HG03342 (cell line): Measurements from ENCODE around the gene RND2.
"Not testable (repeated sequence)": the region's sequence is repeated elsewhere in the genome, so short reads cannot be mapped to it uniquely, and the experiment has no call there.

ENCODE experiments used
- ATAC-seq: cut with Tn5 transposase; IDR thresholded peaks from one replicate; pipeline ENCODE4 v1.9.1; 2021; ENCODE audit warnings: mild to moderate bottlenecking, moderate library complexity; ENCODE audit not compliant: unreplicated experiment

The RND2 gene

GRCh38 chr17:43024407-43025289 lies at the start of gene RND2:
Gene RND2 (plus strand): TSS chr17:43025231. CDS start chr17:43025348, 117 bp downstream.
- peak; percentile 40 for ATAC-seq

GRCh38 chr17:42975265-42975664 lies 49.8 kb upstream of the RND2 start:
- no peak for ATAC-seq

GRCh38 chr17:42975701-42976100 lies 49.3 kb upstream of the RND2 start:
- not testable (repeated sequence) for ATAC-seq

GRCh38 chr17:42979511-42980273 lies 45.3 kb upstream of the RND2 start, which contains the start of gene PTGES3L:
Gene PTGES3L (minus strand): TSS chr17:42980080. CDS start chr17:42980053, 27 bp downstream.
- peak; percentile 36 for ATAC-seq

GRCh38 chr17:42980274-42980765 lies 44.7 kb upstream of the RND2 start, which contains the start of gene RUNDC1:
Gene RUNDC1 (plus strand): TSS chr17:42980565. CDS start chr17:42980577, 12 bp downstream.
- ATAC-seq: peak; percentile 64

- ATAC-seq: peak; percentile 33
Measured at GRCh38 chr17:42980766-42981397, 44.1 kb upstream of the RND2 start.

- no peak for ATAC-seq
Measured at GRCh38 chr17:42982266-42982665, 42.8 kb upstream of the RND2 start.

GRCh38 chr17:42985225-42985624 lies 39.8 kb upstream of the RND2 start:
- ATAC-seq: peak; percentile 64

- no peak for ATAC-seq
Measured at GRCh38 chr17:42989141-42989540, 35.9 kb upstream of the RND2 start.

- no peak for ATAC-seq
Measured at GRCh38 chr17:42989726-42990652, 35.0 kb upstream of the RND2 start.

- no peak for ATAC-seq
Measured at GRCh38 chr17:42991471-42991870, 33.6 kb upstream of the RND2 start.

GRCh38 chr17:42992872-42993271 lies 32.2 kb upstream of the RND2 start:
- ATAC-seq: no peak

- ATAC-seq: not testable (repeated sequence)
Measured at GRCh38 chr17:42993913-42994312, 31.1 kb upstream of the RND2 start.

- ATAC-seq: no peak
Measured at GRCh38 chr17:42997390-42997983, 27.5 kb upstream of the RND2 start.

- peak; percentile 91 for ATAC-seq
Measured at GRCh38 chr17:42997984-42998938, 26.8 kb upstream of the RND2 start, which contains the start of gene RPL27. Gene RPL27 (plus strand): TSS chr17:42998419. CDS start chr17:42998751, 332 bp downstream.

GRCh38 chr17:42999003-42999525 lies 26.0 kb upstream of the RND2 start:
- ATAC-seq: no peak

- not testable (repeated sequence) for ATAC-seq
Measured at GRCh38 chr17:43000894-43001293, 24.1 kb upstream of the RND2 start.
